ENCODE data around the gene AGMO.
"Not testable (repeated sequence)": the region's sequence is repeated elsewhere in the genome, so short reads cannot be mapped to it uniquely, and the experiment has no call there.

AGMO gene

GRCh38 chr7:15547320-15547719 lies 14.5 kb downstream of the AGMO start:
- H3K4me1 Mint-ChIP-seq (ENCODE audit: low read depth), result not testable (repeated sequence)

GRCh38 chr7:15546272-15546792 lies 15.5 kb downstream of the AGMO start:
- no peaks in the 10 kb centered on the region for H3K36me3 Mint-ChIP-seq
- peaks cover 4% of the 10 kb centered on the region for H3K9me3 Mint-ChIP-seq (ENCODE audit: low read depth)
- H3K27me3 Mint-ChIP-seq, result no peaks in the 10 kb centered on the region
- H3K4me3 Mint-ChIP-seq, result no peak overlapping the region
- H3K27ac Mint-ChIP-seq, result no peak overlapping the region
- no peaks in the 10 kb centered on the region for H3K4me1 Mint-ChIP-seq (ENCODE audit: low read depth)

More at GRCh38 chr7:15547320-15547719, 14.5 kb downstream of the AGMO start:
- not testable (repeated sequence) for H3K27ac Mint-ChIP-seq; H3K4me3 Mint-ChIP-seq; H3K27me3 Mint-ChIP-seq; H3K9me3 Mint-ChIP-seq (ENCODE audit: low read depth); H3K36me3 Mint-ChIP-seq

GRCh38 chr7:15544050-15544449 lies 17.8 kb downstream of the AGMO start:
- H3K9me3 Mint-ChIP-seq (ENCODE audit: low read depth), result peaks cover 13% of the 10 kb centered on the region
- H3K27me3 Mint-ChIP-seq, result no peaks in the 10 kb centered on the region
- H3K27ac Mint-ChIP-seq, result no peak overlapping the region
- no peak overlapping the region for H3K4me3 Mint-ChIP-seq
- H3K36me3 Mint-ChIP-seq, result no peaks in the 10 kb centered on the region
- no peaks in the 10 kb centered on the region for H3K4me1 Mint-ChIP-seq (ENCODE audit: low read depth)

GRCh38 chr7:15543256-15543655 lies 18.6 kb downstream of the AGMO start:
- no peak overlapping the region for H3K27ac Mint-ChIP-seq
- no peaks in the 10 kb centered on the region for H3K36me3 Mint-ChIP-seq
- H3K4me1 Mint-ChIP-seq (ENCODE audit: low read depth), result no peaks in the 10 kb centered on the region
- H3K4me3 Mint-ChIP-seq, result no peak overlapping the region
- no peaks in the 10 kb centered on the region for H3K27me3 Mint-ChIP-seq
- peaks cover 13% of the 10 kb centered on the region for H3K9me3 Mint-ChIP-seq (ENCODE audit: low read depth)

- Mint-ChIP-seq H3K4me3 (no peak overlapping the region), H3K27me3 (no peaks in the 10 kb centered on the region), H3K27ac (no peak overlapping the region), H3K4me1 (ENCODE audit: low read depth) (no peaks in the 10 kb centered on the region), H3K36me3 (no peaks in the 10 kb centered on the region), H3K9me3 (ENCODE audit: low read depth) (peaks cover 3% of the 10 kb centered on the region)
Measured at GRCh38 chr7:15527648-15528047, 34.2 kb downstream of the AGMO start.

GRCh38 chr7:15525652-15526263 lies 36.1 kb downstream of the AGMO start:
- Mint-ChIP-seq H3K27me3 (no peaks in the 10 kb centered on the region), H3K4me1 (ENCODE audit: low read depth) (no peaks in the 10 kb centered on the region), H3K27ac (no peak overlapping the region), H3K36me3 (no peaks in the 10 kb centered on the region), H3K9me3 (ENCODE audit: low read depth) (peaks cover 3% of the 10 kb centered on the region), H3K4me3 (no peak overlapping the region)

GRCh38 chr7:15524077-15524476 lies 37.7 kb downstream of the AGMO start:
- Mint-ChIP-seq H3K4me1 (ENCODE audit: low read depth) (no peaks in the 10 kb centered on the region), H3K27ac (no peak overlapping the region), H3K9me3 (ENCODE audit: low read depth) (peaks cover 3% of the 10 kb centered on the region), H3K27me3 (no peaks in the 10 kb centered on the region), H3K4me3 (no peak overlapping the region), H3K36me3 (no peaks in the 10 kb centered on the region)

- H3K36me3 Mint-ChIP-seq; H3K27ac Mint-ChIP-seq; H3K4me1 Mint-ChIP-seq (ENCODE audit: low read depth); H3K4me3 Mint-ChIP-seq; H3K27me3 Mint-ChIP-seq; H3K9me3 Mint-ChIP-seq (ENCODE audit: low read depth): not testable (repeated sequence)
Measured at GRCh38 chr7:15517865-15518264, 44.0 kb downstream of the AGMO start.

GRCh38 chr7:15515252-15515651 lies 46.6 kb downstream of the AGMO start:
- Mint-ChIP-seq H3K36me3 (no peaks in the 10 kb centered on the region), H3K9me3 (ENCODE audit: low read depth) (peaks cover 9% of the 10 kb centered on the region), H3K27ac (no peak overlapping the region), H3K4me1 (ENCODE audit: low read depth) (no peaks in the 10 kb centered on the region), H3K4me3 (no peak overlapping the region), H3K27me3 (no peaks in the 10 kb centered on the region)

- no peaks in the 10 kb centered on the region for H3K4me1 Mint-ChIP-seq (ENCODE audit: low read depth)
- no peaks in the 10 kb centered on the region for H3K9me3 Mint-ChIP-seq (ENCODE audit: low read depth)
- no peak overlapping the region for H3K27ac Mint-ChIP-seq
- no peak overlapping the region for H3K4me3 Mint-ChIP-seq
- H3K36me3 Mint-ChIP-seq, result no peaks in the 10 kb centered on the region
- H3K27me3 Mint-ChIP-seq, result no peaks in the 10 kb centered on the region
Measured at GRCh38 chr7:15508258-15508657, 53.6 kb downstream of the AGMO start.

GRCh38 chr7:15507708-15508107 lies 54.1 kb downstream of the AGMO start:
- no peaks in the 10 kb centered on the region for H3K9me3 Mint-ChIP-seq (ENCODE audit: low read depth)
- H3K27me3 Mint-ChIP-seq, result no peaks in the 10 kb centered on the region
- H3K4me3 Mint-ChIP-seq, result no peak overlapping the region
- no peak overlapping the region for H3K27ac Mint-ChIP-seq
- no peaks in the 10 kb centered on the region for H3K4me1 Mint-ChIP-seq (ENCODE audit: low read depth)
- no peaks in the 10 kb centered on the region for H3K36me3 Mint-ChIP-seq

GRCh38 chr7:15507171-15507570 lies 54.6 kb downstream of the AGMO start:
- H3K4me1 Mint-ChIP-seq (ENCODE audit: low read depth), result no peaks in the 10 kb centered on the region

GRCh38 chr7:15505761-15506160 lies 56.1 kb downstream of the AGMO start:
- H3K36me3 Mint-ChIP-seq, result no peaks in the 10 kb centered on the region
- H3K4me3 Mint-ChIP-seq, result no peak overlapping the region
- no peak overlapping the region for H3K27ac Mint-ChIP-seq
- H3K27me3 Mint-ChIP-seq, result no peaks in the 10 kb centered on the region
- H3K9me3 Mint-ChIP-seq (ENCODE audit: low read depth), result no peaks in the 10 kb centered on the region
- H3K4me1 Mint-ChIP-seq (ENCODE audit: low read depth), result no peaks in the 10 kb centered on the region

More at GRCh38 chr7:15507171-15507570, 54.6 kb downstream of the AGMO start:
- Mint-ChIP-seq H3K36me3 (no peaks in the 10 kb centered on the region), H3K4me3 (no peak overlapping the region), H3K27me3 (no peaks in the 10 kb centered on the region), H3K27ac (no peak overlapping the region), H3K9me3 (ENCODE audit: low read depth) (no peaks in the 10 kb centered on the region)

GRCh38 chr7:15504351-15504750 lies 57.5 kb downstream of the AGMO start:
- no peaks in the 10 kb centered on the region for H3K4me1 Mint-ChIP-seq (ENCODE audit: low read depth)
- H3K27ac Mint-ChIP-seq, result no peak overlapping the region
- no peaks in the 10 kb centered on the region for H3K27me3 Mint-ChIP-seq
- H3K4me3 Mint-ChIP-seq, result no peak overlapping the region
- H3K9me3 Mint-ChIP-seq (ENCODE audit: low read depth), result no peaks in the 10 kb centered on the region
- H3K36me3 Mint-ChIP-seq, result no peaks in the 10 kb centered on the region

- no peaks in the 10 kb centered on the region for H3K4me1 Mint-ChIP-seq (ENCODE audit: low read depth)
- no peak overlapping the region for H3K4me3 Mint-ChIP-seq
- H3K27ac Mint-ChIP-seq, result no peak overlapping the region
- H3K36me3 Mint-ChIP-seq, result no peaks in the 10 kb centered on the region
- H3K9me3 Mint-ChIP-seq (ENCODE audit: low read depth), result no peaks in the 10 kb centered on the region
- no peaks in the 10 kb centered on the region for H3K27me3 Mint-ChIP-seq
Measured at GRCh38 chr7:15503603-15504290, 58.1 kb downstream of the AGMO start.

GRCh38 chr7:15498465-15498864 lies 63.4 kb downstream of the AGMO start:
- no peaks in the 10 kb centered on the region for H3K27me3 Mint-ChIP-seq
- H3K4me1 Mint-ChIP-seq (ENCODE audit: low read depth), result no peaks in the 10 kb centered on the region
- H3K36me3 Mint-ChIP-seq, result no peaks in the 10 kb centered on the region
- no peak overlapping the region for H3K4me3 Mint-ChIP-seq
- H3K9me3 Mint-ChIP-seq (ENCODE audit: low read depth), result peaks cover 4% of the 10 kb centered on the region
- H3K27ac Mint-ChIP-seq, result no peak overlapping the region
